Esophagus squamous epithelium (tissue), 5 donors: ENCODE results near the gene LRRC47. TPM values are rescaled to one million over a fixed set of nuclear protein-coding genes. Genes with fewer than 3 reads are reported as not detected.

Experiments used
- DNase-seq: peaks from one replicate; lab custom pipeline; 2025; lab: John Stamatoyannopoulos, UW
- H3K27ac ChIP-seq, 4 donors: fragments of 200-600 bp; sonication (generic); one replicate each; pipeline ENCODE4 v1.5.1; 2016 to 2019; ENCODE audit warnings: mild to moderate bottlenecking in 1 of 4
- H3K27me3 ChIP-seq, 4 donors: fragments of 200-600 bp; sonication (generic); 1 replicate in 3 of 4; 2 replicates in 1 of 4; pipeline versions ENCODE4 v1.5.1 to v1.6.0; 2017 to 2021; ENCODE audit warnings: antibody characterized with exemption in 1 of 4
- H3K36me3 ChIP-seq, 3 donors: fragments of 200-600 bp; sonication (generic); one replicate each; pipeline ENCODE4 v1.5.1; 2016 to 2019
- H3K4me1 ChIP-seq, 3 donors: fragments of 200-600 bp; sonication (generic); one replicate each; pipeline ENCODE4 v1.5.1; 2017 to 2019
- H3K4me3 ChIP-seq, 4 donors: fragments of 200-600 bp; sonication (generic); 1 replicate in 3 of 4; 2 replicates in 1 of 4; pipeline ENCODE4 v1.5.1; 2016 to 2019; ENCODE audit warnings: mild to moderate bottlenecking in 2 of 4, moderate library complexity in 1 of 4
- H3K9me3 ChIP-seq, 3 donors: fragments of 200-600 bp; sonication (generic); one replicate each; pipeline ENCODE4 v1.5.1; 2016 to 2019
- POLR2A ChIP-seq, 4 donors: fragments of 450-650 bp; IDR thresholded peaks; one replicate each; pipeline ENCODE4 v1.6.1; 2017; ENCODE audit warnings: antibody characterized with exemption in 4 of 4, mild to moderate bottlenecking in 4 of 4, moderate library complexity in 3 of 4
- WGBS, 2 donors: methylation state at CpG; one replicate each; pipeline ENCODE4 v1.1.5; 2018; 5-methylcytosine and 5-hydroxymethylcytosine counted together
- intact Hi-C: fragments of 100-400 bp; cut with DNase I; formaldehyde crosslinking; loops from one replicate; pipeline ENCODE4 v1.15.0; 2022
- total RNA-seq, 4 donors: library from RNA; depleted of rRNA; stranded (reverse); fragments of >200 nt; gene quantifications; one replicate each; pipeline ENCODE4 v1.1.0, GENCODE V29; 2016
- TF ChIP-seq, protein P1 (sequence below), 6 experiments: fragments of 450-650 bp in 4 of 6; fragments of 200-600 bp in 2 of 6; sonication (generic) in 2 of 6; IDR thresholded peaks; one replicate each; pipeline ENCODE4 v1.5.1; 2016 to 2019; ENCODE audit warnings: antibody characterized with exemption in 6 of 6, mild to moderate bottlenecking in 4 of 6, moderate library complexity in 4 of 6
- donor health status: DM: yes; HTN: yes; CAD: no.

Gene LRRC47
- total RNA-seq, 4 donors from 2014 or later: 23.5 to 32.6 (median 25.5) TPM

DNA sequence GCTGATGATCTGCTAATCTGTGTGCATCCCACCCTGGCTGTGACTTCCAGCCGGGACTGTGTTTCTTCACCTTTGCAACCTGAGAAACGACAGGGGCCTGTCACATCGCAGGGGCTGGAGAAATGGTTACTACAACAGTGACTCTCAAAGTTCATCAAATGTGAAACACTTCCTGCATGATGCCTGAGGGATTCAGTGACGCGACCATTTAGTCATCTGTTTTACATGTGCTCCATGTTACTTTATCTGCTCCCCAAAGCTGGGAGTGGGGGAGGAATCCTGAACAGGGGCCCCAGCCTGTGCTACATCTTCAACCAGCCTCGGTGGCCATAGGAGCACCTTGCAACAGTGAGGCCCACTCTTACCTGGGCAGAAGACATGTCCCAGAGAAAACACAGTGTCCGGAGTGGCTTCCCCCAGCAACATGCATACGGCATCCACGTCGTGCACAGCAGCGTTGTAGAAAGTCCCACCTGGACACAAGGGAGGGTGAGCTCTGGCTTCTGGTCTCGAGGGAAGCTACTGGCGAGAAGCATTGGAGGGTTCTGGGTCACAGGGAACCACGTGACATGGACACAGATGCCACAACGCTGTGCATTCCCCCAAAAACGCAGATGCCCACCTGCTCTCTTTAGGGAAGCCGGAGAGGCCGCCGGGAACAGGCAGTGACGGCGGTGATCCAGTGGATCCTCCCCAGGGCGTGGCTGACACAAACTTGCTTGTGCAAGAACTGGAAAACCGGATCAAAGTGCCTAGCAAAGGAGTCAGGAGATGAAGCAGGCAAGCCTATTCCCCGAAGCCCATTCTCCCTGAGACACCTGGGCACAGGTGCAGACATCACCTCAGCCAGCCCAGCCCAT, 53.6 kb downstream of the LRRC47 start:
- Histone ChIP-seq H3K4me1 (peaks cover 10 to 44% (median 11%) of the 10 kb centered on the region in 3 donors), H3K4me3 (no peak overlapping the region), H3K9me3 (no peaks in the 10 kb centered on the region), H3K36me3 (peaks cover 4 to 63% (median 14%) of the 10 kb centered on the region in 3 donors), H3K27ac (no peak overlapping the region), H3K27me3 (no peaks in the 10 kb centered on the region)
- intact Hi-C loops: no loop called here
- TF ChIP-seq POLR2A (IDR thresholded peaks at IDR 0.05): no peak
- TF ChIP-seq, protein P1, sequence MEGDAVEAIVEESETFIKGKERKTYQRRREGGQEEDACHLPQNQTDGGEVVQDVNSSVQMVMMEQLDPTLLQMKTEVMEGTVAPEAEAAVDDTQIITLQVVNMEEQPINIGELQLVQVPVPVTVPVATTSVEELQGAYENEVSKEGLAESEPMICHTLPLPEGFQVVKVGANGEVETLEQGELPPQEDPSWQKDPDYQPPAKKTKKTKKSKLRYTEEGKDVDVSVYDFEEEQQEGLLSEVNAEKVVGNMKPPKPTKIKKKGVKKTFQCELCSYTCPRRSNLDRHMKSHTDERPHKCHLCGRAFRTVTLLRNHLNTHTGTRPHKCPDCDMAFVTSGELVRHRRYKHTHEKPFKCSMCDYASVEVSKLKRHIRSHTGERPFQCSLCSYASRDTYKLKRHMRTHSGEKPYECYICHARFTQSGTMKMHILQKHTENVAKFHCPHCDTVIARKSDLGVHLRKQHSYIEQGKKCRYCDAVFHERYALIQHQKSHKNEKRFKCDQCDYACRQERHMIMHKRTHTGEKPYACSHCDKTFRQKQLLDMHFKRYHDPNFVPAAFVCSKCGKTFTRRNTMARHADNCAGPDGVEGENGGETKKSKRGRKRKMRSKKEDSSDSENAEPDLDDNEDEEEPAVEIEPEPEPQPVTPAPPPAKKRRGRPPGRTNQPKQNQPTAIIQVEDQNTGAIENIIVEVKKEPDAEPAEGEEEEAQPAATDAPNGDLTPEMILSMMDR (IDR thresholded peaks at IDR 0.05): no peak
- no peak for DNase-seq
- 67 to 81% methylated on average over 6 to 14 of the region's 24 CpGs for WGBS, 2 donors

DNA sequence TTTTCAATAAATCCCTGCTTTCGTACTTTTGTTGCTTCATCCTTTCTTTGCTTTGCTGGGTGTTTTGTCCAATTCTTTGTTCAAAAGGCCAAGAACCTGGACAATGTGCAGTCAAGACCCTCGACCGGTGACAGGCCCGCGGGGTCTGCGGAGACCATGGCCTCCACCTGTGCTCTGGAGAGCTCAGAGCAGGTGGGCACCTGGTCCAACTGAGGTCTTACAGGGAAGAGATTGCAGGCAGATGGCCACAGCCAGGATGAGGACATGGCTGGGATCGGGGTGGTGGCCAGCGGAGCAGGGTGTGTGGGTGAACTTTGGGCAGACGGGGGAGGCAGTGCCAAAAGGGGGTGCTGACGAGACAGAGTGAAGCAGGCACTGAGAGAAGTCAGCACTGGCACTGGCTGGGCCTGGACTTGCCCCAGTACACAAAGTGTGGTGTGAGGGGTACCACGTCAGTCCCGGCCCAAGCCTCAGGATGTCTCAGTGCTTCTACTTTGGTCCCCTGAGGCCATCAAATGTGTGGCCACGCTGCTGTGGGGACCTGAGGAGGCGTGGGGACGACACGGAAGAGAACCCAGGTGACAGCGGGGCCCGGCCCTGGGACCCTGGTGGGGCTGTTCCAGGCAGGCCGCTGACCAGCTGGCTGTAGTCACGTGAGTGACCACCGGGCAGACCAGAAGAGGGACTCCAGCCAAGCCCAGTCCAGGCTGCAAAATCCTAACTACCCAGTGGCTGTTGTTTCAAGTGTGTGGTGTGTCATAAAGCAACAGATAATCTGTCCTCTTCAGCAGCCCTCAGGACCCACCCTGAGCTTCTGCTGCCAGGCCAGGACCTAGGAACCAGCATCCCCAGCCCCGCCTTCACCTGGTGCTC, 54.5 kb downstream of the LRRC47 start:
- no peak for DNase-seq
- TF ChIP-seq POLR2A (IDR thresholded peaks at IDR 0.05): no peak
- TF ChIP-seq, protein P1 (IDR thresholded peaks at IDR 0.05): no peak
- WGBS, 2 donors: 83 to 92% methylated on average over 6 to 13 of the region's 22 CpGs
- H3K9me3 ChIP-seq: no peaks in the 10 kb centered on the region
- no peaks in the 10 kb centered on the region for H3K27me3 ChIP-seq
- H3K36me3 ChIP-seq: peaks cover 4 to 72% (median 14%) of the 10 kb centered on the region in 3 donors
- no peak overlapping the region for H3K4me3 ChIP-seq
- peaks cover 7 to 35% (median 8%) of the 10 kb centered on the region in 3 donors for H3K4me1 ChIP-seq
- intact Hi-C loops: no loop called here
- no peak overlapping the region for H3K27ac ChIP-seq

DNA sequence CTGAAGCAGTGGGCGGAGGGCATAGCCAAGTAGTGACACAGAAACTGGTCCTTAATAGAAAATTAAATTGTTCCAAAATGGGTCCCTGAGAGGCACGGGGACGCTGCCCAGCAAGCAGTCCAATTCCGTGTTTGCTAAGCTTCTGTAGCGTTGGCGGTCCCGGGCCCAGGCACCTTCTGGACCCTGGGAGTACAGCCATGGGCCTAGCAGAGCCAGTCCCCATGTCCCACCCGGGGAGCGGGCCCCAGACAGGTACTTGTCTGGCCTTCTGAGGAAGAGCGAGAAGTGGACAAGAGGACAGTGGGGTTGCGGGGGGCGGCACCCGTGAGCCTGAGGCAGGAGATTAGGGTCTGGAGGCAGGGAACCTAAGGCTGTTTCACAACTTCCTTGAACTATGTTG, 55.5 kb downstream of the LRRC47 start:
- Histone ChIP-seq H3K4me3 (no peak overlapping the region), H3K27me3 (no peaks in the 10 kb centered on the region), H3K9me3 (no peaks in the 10 kb centered on the region), H3K4me1 (peaks cover 0 to 25% (median 0%) of the 10 kb centered on the region in 3 donors), H3K27ac (no peak overlapping the region), H3K36me3 (peaks cover 4 to 83% (median 14%) of the 10 kb centered on the region in 3 donors)
- DNase-seq: no peak
- intact Hi-C loops: no loop called here
- WGBS, 2 donors: 100% methylated on average over 1 to 4 of the region's 13 CpGs
- TF ChIP-seq POLR2A (IDR thresholded peaks at IDR 0.05): no peak
- TF ChIP-seq, protein P1 (IDR thresholded peaks at IDR 0.05): no peak

DNA sequence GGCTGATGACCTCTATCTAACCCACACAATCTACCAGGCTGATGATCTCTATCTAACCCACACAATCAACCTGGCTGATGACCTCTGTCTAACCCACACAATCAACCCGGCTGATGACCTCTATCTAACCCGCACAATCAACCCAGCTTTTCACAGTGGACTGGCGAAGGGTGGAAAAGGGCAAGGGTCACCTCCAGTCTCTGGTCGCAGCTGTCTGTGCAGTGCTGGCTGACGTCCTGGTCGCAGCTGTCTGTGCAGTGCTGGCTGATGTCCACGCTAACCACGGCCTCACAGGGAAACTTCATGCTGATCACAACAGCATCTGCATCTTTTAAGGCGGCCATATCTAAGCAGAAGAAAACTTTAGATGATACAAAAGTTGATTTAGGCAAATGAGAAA, 56.3 kb downstream of the LRRC47 start:
- no peak for DNase-seq
- intact Hi-C loops: no loop called here
- TF ChIP-seq, protein P1 (IDR thresholded peaks at IDR 0.05): no peak
- TF ChIP-seq POLR2A (IDR thresholded peaks at IDR 0.05): no peak
- WGBS, 2 donors: 74 to 88% methylated on average over 3 to 9 of the region's 9 CpGs
- Histone ChIP-seq H3K36me3 (peaks cover 4 to 84% (median 14%) of the 10 kb centered on the region in 3 donors), H3K27me3 (no peaks in the 10 kb centered on the region), H3K9me3 (no peaks in the 10 kb centered on the region), H3K4me1 (peaks cover 0 to 18% (median 0%) of the 10 kb centered on the region in 3 donors), H3K27ac (no peak overlapping the region), H3K4me3 (no peak overlapping the region)
